Astrocyte (in vitro differentiated cells and primary cell): Measurements from ENCODE around the gene C20orf144. TPM values are rescaled to one million over a fixed set of nuclear protein-coding genes. Genes with fewer than 3 reads are reported as not detected.

Experiments used
- DNase-seq: peaks from one replicate; pipeline ENCODE4 v3.0.0-alpha.2; 2010; ENCODE audit warnings: low read depth
- FAIRE-seq: peaks from 2 replicates; lab custom pipeline; 2011; peaks lifted over from hg19 to GRCh38; lab: Jason Lieb, UNC
- H2AFZ ChIP-seq: 2 replicates; pipeline ENCODE4 v1.6.0; 2012; ENCODE audit warnings: low read depth, low read length, inconsistent platforms
- H3K27ac ChIP-seq: 2 replicates; pipeline ENCODE4 v1.5.1; 2011; ENCODE audit warnings: low read depth, low read length, inconsistent platforms
- H3K27me3 ChIP-seq: 2 replicates; pipeline ENCODE4 v1.6.0; 2011; ENCODE audit warnings: low read length, inconsistent platforms; ENCODE audit not compliant: insufficient read depth
- H3K36me3 ChIP-seq: 2 replicates; pipeline ENCODE4 v1.5.1; 2011; ENCODE audit warnings: low read length, inconsistent platforms; ENCODE audit not compliant: insufficient read depth
- H3K4me1 ChIP-seq: 2 replicates; pipeline ENCODE4 v1.5.1; 2011; ENCODE audit warnings: low read length, inconsistent platforms; ENCODE audit not compliant: insufficient read depth
- H3K4me2 ChIP-seq: 2 replicates; pipeline ENCODE4 v1.6.0; 2012; ENCODE audit warnings: low read length, inconsistent platforms
- H3K4me3 ChIP-seq: 2 replicates; pipeline ENCODE4 v1.5.1; 2011; ENCODE audit warnings: low read depth, mild to moderate bottlenecking, low read length, inconsistent platforms; ENCODE audit not compliant: insufficient read depth
- H3K79me2 ChIP-seq: 2 replicates; pipeline ENCODE4 v1.6.0; 2012; ENCODE audit warnings: mild to moderate bottlenecking, low read length, inconsistent platforms; ENCODE audit not compliant: insufficient read depth
- H3K9ac ChIP-seq: 2 replicates; pipeline ENCODE4 v1.6.0; 2012; ENCODE audit warnings: mild to moderate bottlenecking, low read length, inconsistent platforms
- H3K9me3 ChIP-seq: 2 replicates; pipeline ENCODE4 v1.5.1; 2012; ENCODE audit warnings: low read depth, mild to moderate bottlenecking, low read length, inconsistent platforms; ENCODE audit not compliant: insufficient read depth
- H4K20me1 ChIP-seq: 2 replicates; pipeline ENCODE4 v1.6.0; 2012; ENCODE audit warnings: low read length, inconsistent platforms; ENCODE audit not compliant: insufficient read depth
- H3K27ac Mint-ChIP-seq: one replicate; pipeline ENCODE4 v1.8.0; 2021; ENCODE audit warnings: mild to moderate bottlenecking, mixed read lengths; ENCODE audit not compliant: unreplicated experiment
- H3K27me3 Mint-ChIP-seq: one replicate; pipeline ENCODE4 v1.8.0; 2021; ENCODE audit warnings: low read depth, mixed read lengths; ENCODE audit not compliant: unreplicated experiment
- H3K36me3 Mint-ChIP-seq: one replicate; pipeline ENCODE4 v1.8.0; 2021; ENCODE audit warnings: low read depth, mixed read lengths; ENCODE audit not compliant: unreplicated experiment
- H3K4me1 Mint-ChIP-seq: one replicate; pipeline ENCODE4 v1.8.0; 2021; ENCODE audit warnings: low read depth, mixed read lengths; ENCODE audit not compliant: unreplicated experiment
- H3K4me3 Mint-ChIP-seq: one replicate; pipeline ENCODE4 v1.8.0; 2021; ENCODE audit warnings: mild to moderate bottlenecking, moderate library complexity, mixed read lengths; ENCODE audit not compliant: unreplicated experiment
- H3K9me3 Mint-ChIP-seq: one replicate; pipeline ENCODE4 v1.8.0; 2021; ENCODE audit warnings: mild to moderate bottlenecking, mixed read lengths; ENCODE audit not compliant: unreplicated experiment
- CTCF ChIP-seq: IDR thresholded peaks from 2 replicates; pipeline ENCODE4 v1.5.1; 2011; ENCODE audit warnings: low read depth, mild to moderate bottlenecking, inconsistent platforms, low read length, moderate library complexity; ENCODE audit not compliant: insufficient read depth
- EZH2 ChIP-seq: IDR thresholded peaks from 2 replicates; pipeline ENCODE4 v1.6.1; 2012; ENCODE audit warnings: mild to moderate bottlenecking, low read length, inconsistent platforms; ENCODE audit not compliant: insufficient read depth
- total RNA-seq: library from RNA; stranded (reverse); gene quantifications from 2 replicates; pipeline ENCODE4 v1.2.1, GENCODE V29; 2021

The C20orf144 gene
- total RNA-seq, 1 donor from 2014 or later = 0.16 TPM

- no peaks in the 10 kb centered on the region for H3K79me2 ChIP-seq
- H3K4me2 ChIP-seq = peak overlapping the region; percentile 91
- peaks cover 24% of the 10 kb centered on the region for H3K4me1 ChIP-seq
- Mint-ChIP-seq H3K27me3 (no peaks in the 10 kb centered on the region), H3K4me1 (peaks cover 20% of the 10 kb centered on the region), H3K36me3 (peaks cover 7% of the 10 kb centered on the region), H3K4me3 (peak overlapping the region; percentile 80), H3K27ac (peak overlapping the region; percentile 26), H3K9me3 (no peaks in the 10 kb centered on the region)
- TF ChIP-seq EZH2 = no peak
- no peak for TF ChIP-seq CTCF
- H4K20me1 ChIP-seq = peaks cover 13% of the 10 kb centered on the region
- DNase-seq = no peak
- H2AFZ ChIP-seq = peak overlapping the region; percentile 97
- H3K27me3 ChIP-seq = no peaks in the 10 kb centered on the region
- peak overlapping the region; percentile 55 for H3K27ac ChIP-seq
- FAIRE-seq = no peak
- peak overlapping the region; percentile 75 for H3K4me3 ChIP-seq
- H3K36me3 ChIP-seq = no peaks in the 10 kb centered on the region
- peak overlapping the region; percentile 86 for H3K9ac ChIP-seq
- H3K9me3 ChIP-seq = no peaks in the 10 kb centered on the region
Observed at GRCh38 chr20:33664085-33664761, 2.1 kb downstream of the C20orf144 start.

GRCh38 chr20:33664762-33665144 lies 2.6 kb downstream of the C20orf144 start:
- H3K79me2 ChIP-seq = no peaks in the 10 kb centered on the region
- TF ChIP-seq CTCF (no peak), EZH2 (no peak)
- no peak overlapping the region for H3K9ac ChIP-seq
- H2AFZ ChIP-seq = no peak overlapping the region
- no peak overlapping the region for H3K4me3 ChIP-seq
- H3K4me1 Mint-ChIP-seq = peaks cover 21% of the 10 kb centered on the region
- FAIRE-seq (no peak), DNase-seq (no peak)
- no peaks in the 10 kb centered on the region for H3K27me3 Mint-ChIP-seq
- peaks cover 8% of the 10 kb centered on the region for H3K36me3 Mint-ChIP-seq
- peaks cover 18% of the 10 kb centered on the region for H4K20me1 ChIP-seq
- H3K27ac Mint-ChIP-seq = peak overlapping the region; percentile 5
- H3K4me2 ChIP-seq = peak overlapping the region; percentile 91
- peaks cover 24% of the 10 kb centered on the region for H3K4me1 ChIP-seq
- no peaks in the 10 kb centered on the region for H3K9me3 Mint-ChIP-seq
- no peaks in the 10 kb centered on the region for H3K9me3 ChIP-seq
- H3K4me3 Mint-ChIP-seq = peak overlapping the region; percentile 80
- H3K27me3 ChIP-seq = no peaks in the 10 kb centered on the region
- no peaks in the 10 kb centered on the region for H3K36me3 ChIP-seq
- H3K27ac ChIP-seq = no peak overlapping the region
